Mucosa of rectum (tissue), 2 donors: ENCODE data around the gene MYH11.
"Not testable (repeated sequence)": the region's sequence is repeated elsewhere in the genome, so short reads cannot be mapped to it uniquely, and the experiment has no call there.

Source experiments
- H3K27ac ChIP-seq, 2 donors: one replicate each; pipeline ENCODE4 v1.7.0; 2013; ENCODE audit warnings: inconsistent platforms in 2 of 2, low read depth in 2 of 2, low read length in 2 of 2
- H3K27me3 ChIP-seq, 2 donors: one replicate each; pipeline ENCODE4 v1.7.0; 2013; ENCODE audit warnings: low read length in 2 of 2; ENCODE audit not compliant: control insufficient read depth in 2 of 2, insufficient read depth in 2 of 2
- H3K36me3 ChIP-seq, 2 donors: one replicate each; pipeline ENCODE4 v1.7.0; 2013; ENCODE audit warnings: low read length in 2 of 2; ENCODE audit not compliant: control insufficient read depth in 2 of 2, insufficient read depth in 2 of 2
- H3K4me1 ChIP-seq, 2 donors: one replicate each; pipeline ENCODE4 v1.7.0; 2013; ENCODE audit warnings: low read length in 2 of 2, mild to moderate bottlenecking in 1 of 2; ENCODE audit not compliant: control insufficient read depth in 2 of 2, insufficient read depth in 2 of 2
- H3K4me3 ChIP-seq, 2 donors: one replicate each; pipeline ENCODE4 v1.7.0; 2013; ENCODE audit warnings: low read length in 2 of 2
- H3K9ac ChIP-seq, 2 donors: one replicate each; pipeline ENCODE4 v1.7.0; 2013; ENCODE audit warnings: low read length in 2 of 2, low read depth in 1 of 2, mild to moderate bottlenecking in 1 of 2
- H3K9me3 ChIP-seq, 2 donors: one replicate each; pipeline ENCODE4 v1.7.0; 2013; ENCODE audit warnings: low read length in 2 of 2; ENCODE audit not compliant: control insufficient read depth in 2 of 2
- donor health status: healthy.
- donor health status: Normal muscosa, but diverticular disease.

The MYH11 gene

GRCh38 chr16:15672514-15673167, 184.2 kb downstream of the MYH11 start:
- Histone ChIP-seq H3K9me3 (no peaks in the 10 kb centered on the region), H3K4me1 (peaks cover 13 to 17% of the 10 kb centered on the region in 2 donors), H3K36me3 (peaks cover 20 to 43% of the 10 kb centered on the region in 2 donors), H3K9ac (peak overlapping the region; percentile 49 to 57), H3K4me3 (peak overlapping the region in 1 of 2 donors; percentile 26), H3K27ac (peak overlapping the region; percentile 79 to 83), H3K27me3 (no peaks in the 10 kb centered on the region)

GRCh38 chr16:15672127-15672513, 184.7 kb downstream of the MYH11 start:
- H3K9me3 ChIP-seq, H3K9ac ChIP-seq, H3K27me3 ChIP-seq: not testable (repeated sequence)
- H3K4me3 ChIP-seq: peak overlapping the region in 1 of 2 donors; percentile 26
- peaks cover 19 to 41% of the 10 kb centered on the region in 2 donors for H3K36me3 ChIP-seq
- peaks cover 13 to 17% of the 10 kb centered on the region in 2 donors for H3K4me1 ChIP-seq
- H3K27ac ChIP-seq: peak overlapping the region; percentile 79 to 83

GRCh38 chr16:15671530-15672117, 185.2 kb downstream of the MYH11 start:
- Histone ChIP-seq H3K27me3 (no peaks in the 10 kb centered on the region), H3K4me1 (peaks cover 13 to 17% of the 10 kb centered on the region in 2 donors), H3K27ac (peak overlapping the region; percentile 79 to 83), H3K36me3 (peaks cover 21 to 40% of the 10 kb centered on the region in 2 donors), H3K4me3 (no peak overlapping the region), H3K9ac (no peak overlapping the region), H3K9me3 (no peaks in the 10 kb centered on the region)

GRCh38 chr16:15667091-15667742, 189.6 kb downstream of the MYH11 start:
- H3K27ac ChIP-seq: no peak overlapping the region
- no peak overlapping the region for H3K4me3 ChIP-seq
- no peak overlapping the region for H3K9ac ChIP-seq
- H3K9me3 ChIP-seq: no peaks in the 10 kb centered on the region
- no peaks in the 10 kb centered on the region for H3K27me3 ChIP-seq
- peaks cover 39 to 48% of the 10 kb centered on the region in 2 donors for H3K36me3 ChIP-seq
- H3K4me1 ChIP-seq: peaks cover 0 to 1% of the 10 kb centered on the region in 2 donors

- Histone ChIP-seq H3K9me3 (no peaks in the 10 kb centered on the region), H3K27me3 (no peaks in the 10 kb centered on the region), H3K4me3 (no peak overlapping the region), H3K9ac (no peak overlapping the region), H3K4me1 (no peaks in the 10 kb centered on the region), H3K27ac (no peak overlapping the region), H3K36me3 (peaks cover 35 to 36% of the 10 kb centered on the region in 2 donors)
Observed at GRCh38 chr16:15665107-15665506, 191.7 kb downstream of the MYH11 start.

GRCh38 chr16:15660203-15660601, 196.6 kb downstream of the MYH11 start:
- no peaks in the 10 kb centered on the region for H3K4me1 ChIP-seq
- no peaks in the 10 kb centered on the region for H3K9me3 ChIP-seq
- H3K9ac ChIP-seq: no peak overlapping the region
- H3K27ac ChIP-seq: no peak overlapping the region
- H3K4me3 ChIP-seq: no peak overlapping the region
- no peaks in the 10 kb centered on the region for H3K27me3 ChIP-seq
- peaks cover 8 to 9% of the 10 kb centered on the region in 2 donors for H3K36me3 ChIP-seq

- Histone ChIP-seq H3K27me3 (no peaks in the 10 kb centered on the region), H3K27ac (no peak overlapping the region), H3K9ac (no peak overlapping the region), H3K9me3 (no peaks in the 10 kb centered on the region), H3K36me3 (peaks cover 2% of the 10 kb centered on the region in 2 donors), H3K4me1 (no peaks in the 10 kb centered on the region), H3K4me3 (no peak overlapping the region)
Observed at GRCh38 chr16:15658556-15658955, 198.3 kb downstream of the MYH11 start.

- H3K27me3 ChIP-seq: no peaks in the 10 kb centered on the region
- H3K4me3 ChIP-seq: no peak overlapping the region
- no peak overlapping the region for H3K27ac ChIP-seq
- H3K4me1 ChIP-seq: no peaks in the 10 kb centered on the region
- no peaks in the 10 kb centered on the region for H3K9me3 ChIP-seq
- H3K36me3 ChIP-seq: peaks cover 2% of the 10 kb centered on the region in 2 donors
- H3K9ac ChIP-seq: no peak overlapping the region
Observed at GRCh38 chr16:15658149-15658548, 198.7 kb downstream of the MYH11 start.

- not testable (repeated sequence) for H3K9ac ChIP-seq, H3K4me3 ChIP-seq, H3K4me1 ChIP-seq, H3K36me3 ChIP-seq, H3K27ac ChIP-seq, H3K27me3 ChIP-seq, H3K9me3 ChIP-seq
Observed at GRCh38 chr16:15655561-15655960, 201.3 kb downstream of the MYH11 start.

GRCh38 chr16:15654591-15654990, 202.2 kb downstream of the MYH11 start:
- Histone ChIP-seq H3K27me3 (no peaks in the 10 kb centered on the region), H3K36me3 (no peaks in the 10 kb centered on the region), H3K9me3 (no peaks in the 10 kb centered on the region), H3K4me1 (peaks cover 3 to 9% of the 10 kb centered on the region in 2 donors), H3K4me3 (no peak overlapping the region), H3K27ac (no peak overlapping the region), H3K9ac (no peak overlapping the region)
